Left renal pelvis (tissue), 4 donors: ENCODE results near the gene GTPBP6. TPM values are rescaled to one million over a fixed set of nuclear protein-coding genes. Genes with fewer than 3 reads are reported as not detected.
"Not testable (repeated sequence)": the region's sequence is repeated elsewhere in the genome, so short reads cannot be mapped to it uniquely, and the experiment has no call there.

Experiments
- DNase-seq, 4 donors: peaks; one replicate each; pipeline ENCODE4 v3.0.0-alpha.2; 2013; ENCODE audit warnings: low read depth in 4 of 4, low spot score in 3 of 4
- polyA plus RNA-seq, 4 donors: library from polyadenylated mRNA; unstranded; fragments of 120-200 nt; gene quantifications; one replicate each; pipeline ENCODE4 v1.2.1, GENCODE V29; 2013; ENCODE audit not compliant: insufficient read length in 4 of 4

Gene GTPBP6
- polyA plus RNA-seq, 4 donors, result 34.7 to 68.3 (median 42.6) TPM

- DNase-seq, result no peak
Measured at GRCh38 chrX:275476-275966, 43.1 kb downstream of the GTPBP6 start.

GRCh38 chrX:274904-275475 is 43.6 kb downstream of the GTPBP6 start:
- DNase-seq, result no peak

- DNase-seq, result no peak
Measured at GRCh38 chrX:270848-271367, 47.7 kb downstream of the GTPBP6 start.

GRCh38 chrX:267771-268261 is 50.8 kb downstream of the GTPBP6 start:
- no peak for DNase-seq

- no peak for DNase-seq
Measured at GRCh38 chrX:265502-265901, 53.1 kb downstream of the GTPBP6 start.

GRCh38 chrX:264634-265455 is 53.8 kb downstream of the GTPBP6 start:
- no peak for DNase-seq

- DNase-seq, result not testable (repeated sequence)
Measured at GRCh38 chrX:264006-264405, 54.6 kb downstream of the GTPBP6 start.

- no peak for DNase-seq
Measured at GRCh38 chrX:262381-262909, 56.2 kb downstream of the GTPBP6 start.

- no peak for DNase-seq
Measured at GRCh38 chrX:261919-262352, 56.7 kb downstream of the GTPBP6 start.

- no peak for DNase-seq
Measured at GRCh38 chrX:261167-261918, 57.3 kb downstream of the GTPBP6 start.

- DNase-seq, result no peak
Measured at GRCh38 chrX:259692-260355, 58.8 kb downstream of the GTPBP6 start.

- DNase-seq, result no peak
Measured at GRCh38 chrX:258291-259040, 60.1 kb downstream of the GTPBP6 start.

- DNase-seq, result no peak
Measured at GRCh38 chrX:257681-258289, 60.8 kb downstream of the GTPBP6 start.

- DNase-seq, result not testable (repeated sequence)
Measured at GRCh38 chrX:257054-257453, 61.5 kb downstream of the GTPBP6 start.

GRCh38 chrX:255923-256331 is 62.7 kb downstream of the GTPBP6 start:
- no peak for DNase-seq
